Stimulated activated CD8-positive, alpha-beta memory T cell treated with anti-CD3 and anti-CD28 coated beads, Interleukin-15, amount 100 ng/mL, for 48 hours (primary cell): Measurements from ENCODE around the gene HDX.
"Not testable (repeated sequence)": the region's sequence is repeated elsewhere in the genome, so short reads cannot be mapped to it uniquely, and the experiment has no call there.

ENCODE experiments used
- DNase-seq, 2 donors: peaks; one replicate each; pipeline ENCODE4 v3.0.0-alpha.2; 2020; ENCODE audit warnings: low read depth in 2 of 2

Gene HDX, protein sequence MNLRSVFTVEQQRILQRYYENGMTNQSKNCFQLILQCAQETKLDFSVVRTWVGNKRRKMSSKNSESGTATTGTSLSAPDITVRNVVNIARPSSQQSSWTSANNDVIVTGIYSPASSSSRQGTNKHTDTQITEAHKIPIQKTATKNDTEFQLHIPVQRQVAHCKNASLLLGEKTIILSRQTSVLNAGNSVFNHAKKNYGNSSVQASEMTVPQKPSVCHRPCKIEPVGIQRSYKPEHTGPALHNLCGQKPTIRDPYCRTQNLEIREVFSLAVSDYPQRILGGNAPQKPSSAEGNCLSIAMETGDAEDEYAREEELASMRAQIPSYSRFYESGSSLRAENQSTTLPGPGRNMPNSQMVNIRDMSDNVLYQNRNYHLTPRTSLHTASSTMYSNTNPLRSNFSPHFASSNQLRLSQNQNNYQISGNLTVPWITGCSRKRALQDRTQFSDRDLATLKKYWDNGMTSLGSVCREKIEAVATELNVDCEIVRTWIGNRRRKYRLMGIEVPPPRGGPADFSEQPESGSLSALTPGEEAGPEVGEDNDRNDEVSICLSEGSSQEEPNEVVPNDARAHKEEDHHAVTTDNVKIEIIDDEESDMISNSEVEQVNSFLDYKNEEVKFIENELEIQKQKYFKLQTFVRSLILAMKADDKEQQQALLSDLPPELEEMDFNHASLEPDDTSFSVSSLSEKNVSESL

GRCh38 chrX:84501798-84502628, at the start of gene HDX:
Gene HDX (minus strand): TSS chrX:84502453. CDS start chrX:84475397, 27,056 bp downstream.
- DNase-seq, result peak; percentile 32 to 57

- DNase-seq, result not testable (repeated sequence)
These were observed 39.1 kb upstream of the HDX start for GRCh38 chrX:84541315-84541714.

GRCh38 chrX:84537627-84538026, 35.4 kb upstream of the HDX start:
- DNase-seq, result not testable (repeated sequence)

DNA sequence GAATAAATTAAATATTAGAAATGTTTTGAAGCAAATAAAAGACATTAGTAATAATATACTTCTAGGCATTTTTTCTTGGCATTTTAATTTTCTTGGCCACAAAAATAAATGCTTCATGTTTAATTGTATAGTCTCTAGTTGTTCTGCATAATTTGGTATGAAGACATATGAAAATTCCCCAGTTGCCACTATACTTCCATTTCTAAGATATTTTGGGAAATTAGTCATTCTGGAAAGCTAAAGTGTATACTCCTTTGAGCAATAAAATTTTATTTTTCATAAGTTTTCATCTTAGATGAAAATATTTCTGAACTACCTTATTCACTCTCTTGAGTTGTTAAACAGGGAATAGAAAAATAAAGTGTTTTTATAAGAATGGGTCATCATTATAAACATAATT, 13.8 kb downstream of the HDX start:
- DNase-seq, result no peak

- DNase-seq, result no peak
These were observed 14.6 kb downstream of the HDX start for GRCh38 chrX:84487365-84488353.

DNA sequence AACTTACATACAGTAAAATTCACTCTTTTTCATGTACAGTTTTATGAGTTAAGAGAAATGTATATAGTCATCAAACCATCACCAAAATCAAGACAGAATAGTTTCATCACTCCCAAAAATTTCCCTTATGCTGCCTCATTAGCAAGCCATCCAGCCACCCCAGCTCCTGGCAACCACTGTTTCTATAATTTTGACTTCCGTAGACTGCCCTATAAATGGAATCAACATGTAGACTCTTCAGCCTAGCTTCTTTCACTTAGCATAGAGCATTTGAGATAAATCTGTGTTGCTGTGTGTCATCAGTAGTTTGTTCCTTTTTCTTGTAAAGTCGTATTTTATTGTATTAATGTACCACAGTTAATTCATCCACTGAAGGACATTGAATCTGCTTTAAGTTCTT, 23.2 kb downstream of the HDX start:
- DNase-seq, result no peak

DNA sequence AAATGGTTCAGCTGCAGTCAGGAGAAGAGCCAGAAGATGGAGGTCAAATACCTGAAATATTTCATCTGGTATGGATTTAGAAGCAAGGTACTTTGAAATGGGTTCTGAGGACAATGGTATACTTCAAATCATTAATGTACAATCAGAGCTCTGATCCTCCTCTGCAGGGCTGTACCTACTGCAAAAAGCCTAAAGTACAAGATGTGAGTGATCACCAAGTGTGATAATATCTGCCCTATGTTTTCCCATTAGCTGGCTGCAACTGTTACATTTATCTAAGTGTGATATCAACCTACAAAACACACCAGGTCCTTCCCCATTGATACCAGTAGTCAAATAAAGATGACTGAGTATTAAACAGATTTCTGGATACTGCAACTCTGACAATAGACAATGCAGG, 25.1 kb downstream of the HDX start:
- no peak for DNase-seq

- no peak for DNase-seq
These were observed 26.7 kb downstream of the HDX start for GRCh38 chrX:84475596-84475995.

DNA sequence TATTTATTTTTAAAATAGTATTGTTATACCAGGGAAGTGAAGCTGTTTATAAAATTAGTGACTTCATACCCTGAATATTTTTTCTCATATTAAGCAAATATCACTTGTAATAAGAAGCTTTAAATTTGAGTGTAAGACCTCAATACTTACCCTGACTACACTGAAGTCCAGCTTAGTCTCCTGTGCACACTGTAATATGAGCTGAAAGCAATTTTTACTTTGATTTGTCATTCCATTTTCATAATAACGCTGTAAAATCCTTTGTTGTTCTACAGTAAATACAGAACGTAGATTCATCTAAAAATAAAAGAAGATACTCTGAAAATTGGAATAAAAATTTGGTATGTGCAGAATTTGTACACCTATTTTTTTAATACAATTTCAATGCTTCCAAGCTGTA, 27.2 kb downstream of the HDX start:
- no peak for DNase-seq

- no peak for DNase-seq
These were observed 33.0 kb downstream of the HDX start for GRCh38 chrX:84469226-84469625.

GRCh38 chrX:84467898-84468297, 34.4 kb downstream of the HDX start:
- no peak for DNase-seq

- DNase-seq, result no peak
These were observed 48.7 kb downstream of the HDX start for GRCh38 chrX:84453351-84454246.

GRCh38 chrX:84441143-84441542, 61.1 kb downstream of the HDX start:
- DNase-seq, result no peak

DNA sequence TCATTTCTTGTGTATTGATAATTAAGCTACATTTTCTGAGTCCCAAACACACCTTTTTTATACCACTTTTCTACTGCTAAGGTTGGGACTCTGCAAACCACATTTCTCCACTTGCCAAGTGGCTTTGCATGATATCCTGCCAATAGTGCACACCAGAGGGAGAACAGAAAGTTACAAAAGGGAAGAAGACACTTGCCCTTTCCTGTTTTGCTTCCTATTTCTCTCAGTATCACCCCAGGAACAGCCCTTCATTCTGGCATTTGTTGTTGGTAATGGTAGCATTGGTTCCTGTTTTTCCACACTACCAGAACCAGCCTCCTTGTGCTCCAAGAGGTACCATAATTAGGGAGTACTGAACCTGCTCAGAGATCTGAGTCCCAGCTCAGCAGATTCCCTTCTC, 87.1 kb downstream of the HDX start:
- DNase-seq, result no peak

DNA sequence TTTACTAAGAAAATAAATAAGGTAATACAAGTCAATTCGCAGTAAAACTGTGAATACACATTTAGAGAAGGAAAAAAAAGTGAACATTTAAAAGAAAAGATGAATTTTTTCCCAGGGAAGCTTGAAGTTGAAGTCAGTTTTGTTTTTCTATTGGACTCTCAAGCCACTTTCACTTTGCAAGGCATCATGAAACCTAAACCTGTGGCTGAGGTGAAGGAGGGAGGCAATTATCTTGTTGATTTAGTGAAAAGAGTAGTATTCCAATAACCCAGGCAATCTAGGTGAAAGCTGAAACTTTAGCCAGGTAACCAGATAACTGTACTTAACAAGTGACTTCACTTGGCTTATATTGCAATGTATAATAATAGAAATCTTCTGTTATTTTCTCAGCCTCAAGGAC, 138.6 kb downstream of the HDX start:
- no peak for DNase-seq

GRCh38 chrX:84363051-84363450, 139.2 kb downstream of the HDX start:
- no peak for DNase-seq

- no peak for DNase-seq
These were observed 139.9 kb downstream of the HDX start for GRCh38 chrX:84362184-84362838.

DNA sequence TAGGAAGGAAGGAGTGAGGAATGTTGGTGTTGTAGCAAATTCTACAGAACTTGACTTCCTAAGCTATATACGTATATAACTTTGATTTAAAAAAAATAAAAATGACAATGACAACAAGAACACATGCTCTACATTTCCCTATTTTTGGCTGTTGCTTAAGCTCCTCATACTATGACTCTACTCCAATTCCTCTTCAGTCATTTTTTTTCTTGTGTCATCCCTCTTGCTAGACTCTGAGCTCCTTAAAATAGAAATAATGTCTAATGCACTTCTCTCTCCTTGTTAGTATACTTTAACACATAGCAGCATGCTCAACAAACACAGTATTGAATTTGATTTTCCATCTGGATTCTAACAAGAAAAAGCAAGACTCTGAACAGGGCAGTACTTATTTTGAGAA, 144.0 kb downstream of the HDX start:
- DNase-seq, result no peak

DNA sequence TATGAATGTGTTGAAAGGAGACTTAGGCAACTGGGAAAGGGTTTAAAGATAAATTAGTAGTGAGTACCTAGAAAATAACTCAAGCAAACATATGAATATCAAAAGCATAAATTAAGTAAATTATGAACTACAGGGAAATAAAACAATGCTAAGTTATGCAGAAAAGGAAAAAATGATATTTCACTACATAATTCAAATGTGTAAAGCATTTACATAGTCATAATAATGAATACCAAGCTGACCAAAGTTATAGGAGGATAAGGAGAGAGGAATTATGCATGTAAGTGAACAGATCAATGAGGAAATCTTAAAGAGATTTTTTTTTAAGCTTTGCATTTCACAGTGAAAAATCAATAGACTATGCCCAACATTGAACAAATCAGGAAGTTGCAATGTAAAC, 145.0 kb downstream of the HDX start:
- no peak for DNase-seq

- no peak for DNase-seq
These were observed 161.3 kb downstream of the HDX start for GRCh38 chrX:84340968-84341367.
